MM.1S (cell line): ENCODE data around the gene IL15.

Experiments used
- DNase-seq: peaks from one replicate; pipeline ENCODE4 v3.0.0-alpha.2; 2015
- H2AFZ ChIP-seq: fragments of 300-600 bp; sonication (generic); 2 replicates; pipeline ENCODE4 v1.6.0; 2016; ENCODE audit warnings: antibody characterized with exemption, low read length
- H3F3A ChIP-seq: fragments of 300-600 bp; sonication (generic); 2 replicates; pipeline ENCODE4 v1.6.1; 2016; ENCODE audit warnings: mild to moderate bottlenecking, antibody characterized with exemption, low read length, moderate library complexity, mixed read lengths; ENCODE audit not compliant: insufficient read depth
- H3K27ac ChIP-seq: fragments of 300-600 bp; sonication (generic); 2 replicates; pipeline ENCODE4 v1.5.1; 2016; ENCODE audit warnings: mild to moderate bottlenecking, low read length
- H3K27me3 ChIP-seq: fragments of 300-600 bp; sonication (generic); replicated peaks from 2 replicates; pipeline ENCODE4 v1.6.0; 2016; ENCODE audit warnings: low read length; ENCODE audit not compliant: insufficient read depth
- H3K36me3 ChIP-seq: fragments of 300-600 bp; sonication (generic); replicated peaks from 2 replicates; pipeline ENCODE4 v1.6.1; 2016; ENCODE audit warnings: mild to moderate bottlenecking, low read length, mixed read lengths; ENCODE audit not compliant: insufficient read depth
- H3K4me1 ChIP-seq: fragments of 300-600 bp; sonication (generic); 2 replicates; pipeline ENCODE4 v1.6.1; 2016; ENCODE audit warnings: low read length, mixed read lengths
- H3K4me2 ChIP-seq: fragments of 300-600 bp; sonication (generic); 2 replicates; pipeline ENCODE4 v1.6.0; 2016; ENCODE audit warnings: low read depth, low read length
- H3K4me3 ChIP-seq: fragments of 300-600 bp; sonication (generic); 2 replicates; pipeline ENCODE4 v1.5.1; 2016; ENCODE audit warnings: low read length, mixed read lengths
- H3K79me2 ChIP-seq: fragments of 300-600 bp; sonication (generic); 2 replicates; pipeline ENCODE4 v1.6.1; 2016; ENCODE audit warnings: mixed run types, low read length, mixed read lengths
- H3K9ac ChIP-seq: fragments of 300-600 bp; sonication (generic); 2 replicates; pipeline ENCODE4 v1.6.1; 2016; ENCODE audit warnings: low read length, mixed read lengths
- H3K9me2 ChIP-seq: fragments of 300-600 bp; sonication (generic); replicated peaks from 2 replicates; pipeline ENCODE4 v1.6.1; 2016; ENCODE audit warnings: mild to moderate bottlenecking, low read length, mixed read lengths; ENCODE audit not compliant: insufficient read depth
- H3K9me3 ChIP-seq: fragments of 300-600 bp; sonication (generic); replicated peaks from 2 replicates; pipeline ENCODE4 v1.6.1; 2016; ENCODE audit warnings: mild to moderate bottlenecking, low read length, mixed read lengths; ENCODE audit not compliant: insufficient read depth
- H4K20me1 ChIP-seq: fragments of 300-600 bp; sonication (generic); 2 replicates; pipeline ENCODE4 v1.6.1; 2016; ENCODE audit warnings: mild to moderate bottlenecking, low read length, moderate library complexity, mixed read lengths; ENCODE audit not compliant: insufficient read depth
- EZH2 ChIP-seq: fragments of 300-600 bp; sonication (generic); optimal IDR thresholded peaks from 2 replicates; pipeline ENCODE3; 2017; ENCODE audit warnings: low read depth, mild to moderate bottlenecking, antibody characterized with exemption, low read length, mixed read lengths
- EZH2phosphoT487 ChIP-seq: fragments of 300-600 bp; sonication (generic); IDR thresholded peaks from 2 replicates; pipeline ENCODE4 v1.6.1; 2018; ENCODE audit warnings: antibody characterized with exemption, low read length
- TF ChIP-seq, protein P1 (sequence below): fragments of 300-600 bp; sonication (generic); IDR thresholded peaks from 2 replicates; pipeline ENCODE4 v1.5.1; 2016; ENCODE audit warnings: antibody characterized with exemption, low read length, mixed read lengths

Gene IL15

DNA sequence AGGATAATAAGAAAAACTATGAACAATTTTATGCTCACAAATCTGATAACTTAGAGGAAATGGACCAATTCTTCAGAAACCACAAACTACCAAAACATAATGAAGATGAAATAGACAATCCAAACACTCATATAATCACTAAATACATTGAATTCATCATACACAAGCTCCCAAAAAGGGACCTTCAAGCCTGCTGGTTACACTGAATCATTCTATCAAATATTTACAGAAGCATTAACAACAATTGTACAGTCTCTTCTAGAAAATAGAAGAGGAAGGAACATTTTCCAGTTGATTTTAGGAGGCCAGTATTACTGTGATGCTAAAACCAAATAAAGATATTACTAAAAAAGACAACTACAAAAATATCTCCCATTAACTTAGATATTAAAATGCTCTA lies 88.3 kb downstream of the IL15 start:
- Histone ChIP-seq H3K27ac (no peak overlapping the region), H3K79me2 (no peaks in the 10 kb centered on the region), H3K9ac (no peak overlapping the region), H3K36me3 (no peaks in the 10 kb centered on the region), H3K4me3 (no peak overlapping the region), H2AFZ (no peak overlapping the region), H3K4me2 (no peak overlapping the region), H3F3A (no peaks in the 10 kb centered on the region), H3K4me1 (no peaks in the 10 kb centered on the region), H3K27me3 (no peaks in the 10 kb centered on the region), H4K20me1 (no peaks in the 10 kb centered on the region), H3K9me2 (no peaks in the 10 kb centered on the region), H3K9me3 (no peaks in the 10 kb centered on the region)
- DNase-seq = no peak
- TF ChIP-seq EZH2phosphoT487 (no peak), EZH2 (no peak)
- TF ChIP-seq, protein P1, sequence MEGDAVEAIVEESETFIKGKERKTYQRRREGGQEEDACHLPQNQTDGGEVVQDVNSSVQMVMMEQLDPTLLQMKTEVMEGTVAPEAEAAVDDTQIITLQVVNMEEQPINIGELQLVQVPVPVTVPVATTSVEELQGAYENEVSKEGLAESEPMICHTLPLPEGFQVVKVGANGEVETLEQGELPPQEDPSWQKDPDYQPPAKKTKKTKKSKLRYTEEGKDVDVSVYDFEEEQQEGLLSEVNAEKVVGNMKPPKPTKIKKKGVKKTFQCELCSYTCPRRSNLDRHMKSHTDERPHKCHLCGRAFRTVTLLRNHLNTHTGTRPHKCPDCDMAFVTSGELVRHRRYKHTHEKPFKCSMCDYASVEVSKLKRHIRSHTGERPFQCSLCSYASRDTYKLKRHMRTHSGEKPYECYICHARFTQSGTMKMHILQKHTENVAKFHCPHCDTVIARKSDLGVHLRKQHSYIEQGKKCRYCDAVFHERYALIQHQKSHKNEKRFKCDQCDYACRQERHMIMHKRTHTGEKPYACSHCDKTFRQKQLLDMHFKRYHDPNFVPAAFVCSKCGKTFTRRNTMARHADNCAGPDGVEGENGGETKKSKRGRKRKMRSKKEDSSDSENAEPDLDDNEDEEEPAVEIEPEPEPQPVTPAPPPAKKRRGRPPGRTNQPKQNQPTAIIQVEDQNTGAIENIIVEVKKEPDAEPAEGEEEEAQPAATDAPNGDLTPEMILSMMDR = no peak

- TF ChIP-seq EZH2 (no peak), EZH2phosphoT487 (no peak)
- TF ChIP-seq, protein P1 = no peak
- no peaks in the 10 kb centered on the region for H3K9me2 ChIP-seq
- H3K9ac ChIP-seq = no peak overlapping the region
- no peaks in the 10 kb centered on the region for H3K4me1 ChIP-seq
- H3K27me3 ChIP-seq = no peaks in the 10 kb centered on the region
- no peaks in the 10 kb centered on the region for H4K20me1 ChIP-seq
- H3K27ac ChIP-seq = no peak overlapping the region
- H3K36me3 ChIP-seq = no peaks in the 10 kb centered on the region
- H3F3A ChIP-seq = no peaks in the 10 kb centered on the region
- no peak for DNase-seq
- H3K9me3 ChIP-seq = no peaks in the 10 kb centered on the region
- no peak overlapping the region for H3K4me3 ChIP-seq
- H3K79me2 ChIP-seq = no peaks in the 10 kb centered on the region
- no peak overlapping the region for H2AFZ ChIP-seq
- H3K4me2 ChIP-seq = no peak overlapping the region
Observed at GRCh38 chr4:141727420-141727819, 91.0 kb downstream of the IL15 start.

DNA sequence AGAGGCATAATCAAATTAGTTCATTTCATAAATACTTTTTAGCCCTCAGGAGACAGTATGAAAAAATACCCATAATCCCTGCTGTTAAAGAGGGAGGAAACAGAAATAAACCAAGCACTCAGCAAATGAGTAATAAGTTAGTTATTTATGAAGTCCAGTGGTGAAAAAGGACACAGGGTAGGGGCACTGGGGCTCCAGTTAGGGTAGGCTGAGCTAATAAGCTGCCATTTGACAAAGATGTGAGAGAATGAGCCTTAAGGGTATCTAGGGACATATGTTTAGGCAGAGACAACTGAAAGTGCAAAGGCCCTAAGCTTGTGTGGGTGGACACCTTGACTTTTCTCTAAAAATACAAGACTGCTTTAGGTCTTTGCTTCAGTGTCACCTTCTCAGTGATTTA lies 94.4 kb downstream of the IL15 start:
- Histone ChIP-seq H2AFZ (no peak overlapping the region), H3K27me3 (no peaks in the 10 kb centered on the region), H3K9me2 (no peaks in the 10 kb centered on the region), H3K9me3 (no peaks in the 10 kb centered on the region), H4K20me1 (no peaks in the 10 kb centered on the region), H3K4me1 (no peaks in the 10 kb centered on the region), H3K36me3 (no peaks in the 10 kb centered on the region), H3K79me2 (no peaks in the 10 kb centered on the region), H3K27ac (no peak overlapping the region), H3K9ac (no peak overlapping the region), H3K4me2 (no peak overlapping the region), H3K4me3 (no peak overlapping the region), H3F3A (no peaks in the 10 kb centered on the region)
- TF ChIP-seq EZH2phosphoT487 = no peak
- TF ChIP-seq, protein P1 = no peak
- no peak for DNase-seq
